Measurements from ENCODE around the gene PCBP3.

PCBP3 gene

DNA sequence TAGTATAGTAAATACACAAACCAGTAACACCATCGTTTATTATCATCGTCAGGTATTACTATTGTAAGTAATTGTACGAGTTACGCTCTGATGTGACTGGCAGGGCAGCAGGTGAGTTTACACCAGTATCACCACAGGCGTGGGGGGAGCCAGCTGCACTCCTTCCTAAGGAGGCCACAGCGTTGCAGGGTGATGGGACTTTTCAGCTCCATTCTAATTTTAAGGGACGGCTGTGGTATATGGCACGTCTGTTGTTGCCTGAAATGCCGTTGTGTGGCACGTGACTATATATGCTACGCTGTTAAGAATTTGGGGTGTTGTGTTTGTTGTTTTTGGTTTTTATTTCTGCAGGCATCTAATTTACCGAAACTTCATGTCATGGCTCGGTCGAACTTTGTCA lies 173.3 kb downstream of the PCBP3 start:
- no peak overlapping the region for H3K4me3 ChIP-seq (replicated peaks; ENCODE audit: low read depth, low read length)
- TF ChIP-seq CTCF (IDR thresholded peaks at IDR 0.05; ENCODE audit: low read length, missing control alignments) = no peak
- DNase-seq (ENCODE audit: low read depth) = no peak

DNA sequence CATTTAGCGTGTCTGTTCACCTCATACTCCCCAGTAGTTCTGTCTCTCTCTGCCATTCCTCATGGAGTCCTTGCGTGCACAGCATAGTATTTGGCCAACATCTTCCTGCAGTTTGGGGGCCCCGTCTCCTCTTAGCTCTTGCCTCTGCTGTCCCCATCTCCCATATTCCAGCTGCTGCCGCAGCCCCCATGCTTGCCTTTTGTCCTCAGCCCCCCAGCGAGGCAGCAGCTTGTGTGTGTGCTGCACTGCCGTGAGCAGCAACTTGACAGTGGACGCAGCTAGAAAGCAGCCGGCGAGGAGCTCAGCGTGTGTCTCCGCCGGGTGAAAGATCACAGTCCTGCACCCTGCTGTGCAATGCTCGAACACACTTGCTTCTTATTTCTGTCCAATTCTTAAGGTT lies 173.8 kb downstream of the PCBP3 start:
- TF ChIP-seq CTCF (IDR thresholded peaks at IDR 0.05; ENCODE audit: low read length, missing control alignments) = no peak
- no peak overlapping the region for H3K4me3 ChIP-seq (replicated peaks; ENCODE audit: low read depth, low read length)
- no peak for DNase-seq (ENCODE audit: low read depth)

DNA sequence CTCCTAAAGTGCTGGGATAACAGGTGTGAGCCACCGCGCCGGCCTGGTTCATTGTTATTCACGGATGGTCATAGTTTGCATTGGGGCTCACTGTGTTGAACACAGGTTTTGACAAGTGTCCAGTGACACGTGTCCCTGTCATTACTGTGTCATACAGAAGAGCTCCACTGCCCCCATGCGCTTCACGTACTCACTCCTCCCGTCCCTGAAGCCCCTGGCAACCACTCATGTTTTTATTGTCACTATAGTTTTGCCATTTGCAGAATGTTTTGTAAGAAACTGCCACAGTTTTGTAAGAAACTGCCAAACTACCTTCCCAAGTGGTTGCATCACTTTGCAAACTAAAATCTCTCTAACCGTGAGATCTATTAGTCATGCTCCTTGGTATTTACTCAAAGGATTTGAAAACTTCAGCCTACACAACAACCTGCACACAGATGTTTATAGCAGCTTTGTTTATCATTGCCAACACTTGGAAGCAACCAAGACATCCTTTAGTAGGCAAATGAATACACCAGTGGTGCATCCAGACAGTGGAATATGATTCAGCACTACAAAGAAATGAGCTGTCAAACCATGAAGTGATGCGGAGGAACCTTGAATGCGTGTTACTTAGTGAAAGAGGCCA lies 174.9 kb downstream of the PCBP3 start:
- no peak overlapping the region for H3K4me3 ChIP-seq (replicated peaks; ENCODE audit: low read depth, low read length)
- DNase-seq (ENCODE audit: low read depth) = peak; percentile 81
- TF ChIP-seq CTCF (IDR thresholded peaks at IDR 0.05; ENCODE audit: low read length, missing control alignments) = no peak

- DNase-seq (ENCODE audit: low read depth) = peak; percentile 57
- TF ChIP-seq CTCF (IDR thresholded peaks at IDR 0.05; ENCODE audit: low read length, missing control alignments) = no peak
- H3K4me3 ChIP-seq (replicated peaks; ENCODE audit: low read depth, low read length) = no peak overlapping the region
Measured at GRCh38 chr21:45818904-45819285, 175.4 kb downstream of the PCBP3 start.

DNA sequence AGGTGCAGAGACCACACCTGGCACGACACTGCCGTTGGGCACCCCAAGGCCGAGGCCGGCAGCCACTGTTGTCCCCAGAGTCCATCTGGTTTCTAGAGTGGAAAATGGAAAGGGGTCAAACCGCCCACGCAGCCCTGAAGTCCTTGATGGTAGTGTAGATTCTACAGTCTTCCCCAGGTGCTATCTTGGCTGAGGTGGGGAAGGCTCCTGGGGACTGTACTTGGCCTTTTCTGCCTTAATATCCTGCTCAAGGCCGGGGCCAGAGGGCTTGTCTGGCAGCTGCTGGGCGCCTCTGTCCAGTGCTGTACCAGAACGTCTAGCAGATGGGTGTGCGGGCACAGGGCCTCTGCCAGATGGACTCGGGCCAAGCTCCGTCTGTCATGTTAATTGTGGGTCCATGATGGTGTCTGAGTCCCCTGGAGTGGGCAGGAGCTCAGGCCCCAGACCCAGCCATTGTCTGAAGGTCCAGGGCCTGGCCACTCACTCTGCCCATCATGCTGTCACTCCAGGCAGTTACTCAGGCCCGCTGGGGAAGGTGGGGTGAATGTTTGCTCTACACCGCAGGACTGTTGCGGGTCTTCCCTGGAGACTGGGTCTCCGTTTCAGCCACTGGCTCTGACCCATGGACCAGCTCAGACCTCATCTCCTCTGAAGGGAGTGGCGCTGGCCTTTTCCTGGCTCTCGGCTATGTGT lies 176.1 kb downstream of the PCBP3 start:
- no peak for TF ChIP-seq CTCF (IDR thresholded peaks at IDR 0.05; ENCODE audit: low read length, missing control alignments)
- DNase-seq (ENCODE audit: low read depth) = no peak
- H3K4me3 ChIP-seq (replicated peaks; ENCODE audit: low read depth, low read length) = no peak overlapping the region

DNA sequence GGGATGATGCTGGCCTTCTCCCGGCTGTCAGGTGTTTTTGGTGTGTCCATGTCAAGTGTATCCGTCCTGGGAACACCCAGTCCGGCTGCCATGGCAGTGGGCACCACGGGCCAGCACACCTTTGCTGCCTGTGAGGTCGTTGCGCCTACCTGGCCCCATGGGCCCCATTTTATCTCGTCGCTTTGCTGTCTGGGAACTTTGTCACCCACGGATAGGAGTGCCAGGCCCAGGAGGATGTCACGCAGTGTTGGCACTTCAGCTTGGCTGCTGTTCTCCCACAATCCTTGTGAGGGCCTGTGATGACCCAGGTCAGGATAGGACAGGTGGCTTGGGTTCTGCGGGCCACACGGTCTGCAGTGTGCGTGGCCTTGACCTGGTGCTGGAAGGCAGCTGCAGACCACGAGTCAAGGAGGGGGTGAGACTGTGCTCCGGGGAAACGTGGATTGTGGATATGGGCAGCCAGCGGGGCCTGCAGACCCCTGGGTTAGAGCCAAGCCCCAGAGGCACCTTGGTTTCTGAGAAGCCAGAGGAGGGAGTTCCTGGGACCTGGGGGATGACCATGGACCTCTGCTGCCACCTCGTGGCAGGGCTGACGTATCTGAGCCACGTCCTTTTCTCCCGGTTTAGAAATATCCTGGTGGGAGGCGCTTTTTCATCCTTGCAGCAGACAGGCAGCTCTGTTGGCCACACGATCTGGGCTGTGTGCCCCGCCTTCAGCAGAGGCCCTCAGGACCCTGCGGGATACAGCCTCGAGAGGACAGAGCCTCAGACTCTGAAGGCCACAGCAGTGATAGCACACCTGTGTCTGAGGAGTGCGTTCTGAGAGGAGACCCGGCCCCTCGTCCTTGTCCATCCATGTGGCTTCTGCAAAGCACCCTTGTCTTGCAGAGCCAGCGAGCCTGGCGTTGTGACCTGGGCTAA lies 176.9 kb downstream of the PCBP3 start:
- peak; percentile 94 for DNase-seq (ENCODE audit: low read depth)
- peak; percentile 89 for TF ChIP-seq CTCF (IDR thresholded peaks at IDR 0.05; ENCODE audit: low read length, missing control alignments)
- no peak overlapping the region for H3K4me3 ChIP-seq (replicated peaks; ENCODE audit: low read depth, low read length)
